H1 (cell line): ENCODE data around the gene WNK2.
"Not testable (repeated sequence)": the region's sequence is repeated elsewhere in the genome, so short reads cannot be mapped to it uniquely, and the experiment has no call there.

Experiments used
- CTBP2 ChIP-seq: IDR thresholded peaks from 2 replicates; pipeline ENCODE4 v1.7.0; 2011; ENCODE audit warnings: borderline replicate concordance, mild to moderate bottlenecking, moderate library complexity, mixed read lengths, low read length; ENCODE audit not compliant: insufficient read depth, insufficient read length
- JUND ChIP-seq: IDR thresholded peaks from 2 replicates; pipeline ENCODE4 v1.6.1; 2011; ENCODE audit warnings: mild to moderate bottlenecking, improper control_type of control experiment, low read length
- TEAD4 ChIP-seq: IDR thresholded peaks from 2 replicates; pipeline ENCODE4 v1.6.1; 2012; ENCODE audit warnings: low read depth, low read length, inconsistent platforms, mixed read lengths
- TF ChIP-seq, protein P1 (sequence below), 3 experiments: IDR thresholded peaks; 1 replicate in 2 of 3; 2 replicates in 1 of 3; pipeline versions ENCODE4 v1.5.1 to v1.6.1; 2011; ENCODE audit warnings: low read length in 3 of 3, mild to moderate bottlenecking in 3 of 3, inconsistent platforms in 2 of 3, low read depth in 1 of 3, moderate library complexity in 1 of 3; ENCODE audit not compliant: insufficient read depth in 1 of 3; ENCODE audit errors: control extremely low read depth in 1 of 3
- TF ChIP-seq, protein P2 (sequence below): IDR thresholded peaks from 2 replicates; pipeline ENCODE4 v1.6.1; 2012; ENCODE audit warnings: inconsistent platforms

DNA sequence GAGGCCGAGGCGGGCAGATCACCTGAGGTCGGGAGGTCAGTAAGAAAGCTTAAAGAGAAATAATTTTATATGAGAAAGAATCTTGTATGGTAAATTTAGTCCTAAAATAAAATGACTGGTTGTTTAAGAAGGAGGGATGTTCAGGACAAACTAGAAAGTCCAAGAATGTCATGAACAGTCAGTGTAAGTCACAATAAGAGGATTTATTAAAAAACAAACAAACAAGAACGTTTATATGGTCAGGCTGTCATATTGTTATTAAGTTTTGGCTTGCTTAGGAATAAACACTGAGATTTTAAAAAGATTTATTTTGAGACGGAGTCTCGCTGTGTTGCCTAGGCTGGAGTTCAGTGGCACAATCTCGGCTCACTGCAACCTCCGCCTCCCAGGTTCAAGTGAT is 176.0 kb downstream of the WNK2 start:
- TF ChIP-seq TEAD4, JUND, CTBP2: not testable (repeated sequence)
- TF ChIP-seq, protein P1, sequence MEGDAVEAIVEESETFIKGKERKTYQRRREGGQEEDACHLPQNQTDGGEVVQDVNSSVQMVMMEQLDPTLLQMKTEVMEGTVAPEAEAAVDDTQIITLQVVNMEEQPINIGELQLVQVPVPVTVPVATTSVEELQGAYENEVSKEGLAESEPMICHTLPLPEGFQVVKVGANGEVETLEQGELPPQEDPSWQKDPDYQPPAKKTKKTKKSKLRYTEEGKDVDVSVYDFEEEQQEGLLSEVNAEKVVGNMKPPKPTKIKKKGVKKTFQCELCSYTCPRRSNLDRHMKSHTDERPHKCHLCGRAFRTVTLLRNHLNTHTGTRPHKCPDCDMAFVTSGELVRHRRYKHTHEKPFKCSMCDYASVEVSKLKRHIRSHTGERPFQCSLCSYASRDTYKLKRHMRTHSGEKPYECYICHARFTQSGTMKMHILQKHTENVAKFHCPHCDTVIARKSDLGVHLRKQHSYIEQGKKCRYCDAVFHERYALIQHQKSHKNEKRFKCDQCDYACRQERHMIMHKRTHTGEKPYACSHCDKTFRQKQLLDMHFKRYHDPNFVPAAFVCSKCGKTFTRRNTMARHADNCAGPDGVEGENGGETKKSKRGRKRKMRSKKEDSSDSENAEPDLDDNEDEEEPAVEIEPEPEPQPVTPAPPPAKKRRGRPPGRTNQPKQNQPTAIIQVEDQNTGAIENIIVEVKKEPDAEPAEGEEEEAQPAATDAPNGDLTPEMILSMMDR (IDR thresholded peaks at IDR 0.05; ENCODE audit: control extremely low read depth in 1 of 3, insufficient read depth in 1 of 3, low read depth in 1 of 3, low read length in 3 of 3): not testable (repeated sequence)
- TF ChIP-seq, protein P2, sequence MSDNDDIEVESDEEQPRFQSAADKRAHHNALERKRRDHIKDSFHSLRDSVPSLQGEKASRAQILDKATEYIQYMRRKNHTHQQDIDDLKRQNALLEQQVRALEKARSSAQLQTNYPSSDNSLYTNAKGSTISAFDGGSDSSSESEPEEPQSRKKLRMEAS: not testable (repeated sequence)
